MCF 10A (cell line): ENCODE measurements around the gene MC3R. TPM values are rescaled to one million over a fixed set of nuclear protein-coding genes. Genes with fewer than 3 reads are reported as not detected.

Experiments used
- BruUV-seq: library from RNA; stranded (reverse); fragments of 400-500 nt; replicated peaks from 2 replicates; lab custom pipeline; 2021; lab: Mats Ljungman, UMichigan
- CTCF ChIA-PET: fragments of 300-600 bp; sonication (Branson Sonifier 250); formaldehyde crosslinking; extraction: SDS; loops from one replicate; lab custom pipeline; 2021; ENCODE audit warnings: antibody characterized with exemption, inconsistent platforms; lab: Yijun Ruan, JAX
- POLR2A ChIA-PET: fragments of 300-600, 350-650 bp; sonication (Branson Sonifier 250); formaldehyde crosslinking; extraction: SDS; loops from one replicate; lab custom pipeline; 2020; ENCODE audit warnings: antibody characterized with exemption, inconsistent platforms; lab: Yijun Ruan, JAX
- DNase-seq: peaks from one replicate; pipeline ENCODE4 v3.0.0-alpha.2; 2018; ENCODE audit not compliant: unreplicated experiment
- H3K27ac Mint-ChIP-seq: one replicate; pipeline ENCODE4 v1.8.0; 2022; ENCODE audit warnings: mild to moderate bottlenecking, low read depth, mixed read lengths; ENCODE audit not compliant: unreplicated experiment
- H3K27me3 Mint-ChIP-seq: one replicate; pipeline ENCODE4 v1.8.0; 2022; ENCODE audit warnings: mixed read lengths; ENCODE audit not compliant: insufficient read depth, unreplicated experiment
- H3K36me3 Mint-ChIP-seq: one replicate; pipeline ENCODE4 v1.8.0; 2022; ENCODE audit warnings: mild to moderate bottlenecking, moderate library complexity, mixed read lengths; ENCODE audit not compliant: insufficient read depth, unreplicated experiment
- H3K4me1 Mint-ChIP-seq: one replicate; pipeline ENCODE4 v1.8.0; 2022; ENCODE audit warnings: mixed read lengths; ENCODE audit not compliant: insufficient read depth, unreplicated experiment
- H3K4me3 Mint-ChIP-seq: one replicate; pipeline ENCODE4 v1.8.0; 2022; ENCODE audit warnings: mild to moderate bottlenecking, moderate library complexity, mixed read lengths; ENCODE audit not compliant: unreplicated experiment
- H3K9me3 Mint-ChIP-seq: one replicate; pipeline ENCODE4 v1.8.0; 2022; ENCODE audit warnings: mixed read lengths; ENCODE audit not compliant: unreplicated experiment
- CTCF ChIP-seq: fragments of 200-600 bp; IDR thresholded peaks from one replicate; pipeline ENCODE4 v1.8.0; 2022; ENCODE audit warnings: antibody characterized with exemption, mild to moderate bottlenecking; ENCODE audit not compliant: unreplicated experiment
- intact Hi-C: fragments of 100-400 bp; cut with micrococcal nuclease; formaldehyde crosslinking; loops from 2 replicates; pipeline ENCODE4 v1.14.1; 2022
- total RNA-seq: library from RNA; stranded (reverse); gene quantifications from 2 replicates; pipeline ENCODE4 v1.2.3, GENCODE V29; 2022

MC3R gene
- total RNA-seq, 1 experiment from 2014 or later, result not detected

- no peak overlapping the region for H3K4me3 Mint-ChIP-seq
- no peak for TF ChIP-seq CTCF
- ChIA-PET CTCF (interaction anchor here (0.7 to 2.2 kb wide), 2 partner anchors 24 to 40 kb away, joined by 3 to 9 read pairs; partner anchors contain the start of gene MC3R), POLR2A (no interaction called here)
- no TSS peak for BruUV-seq
- no peak overlapping the region for H3K27ac Mint-ChIP-seq
- no peaks in the 10 kb centered on the region for H3K36me3 Mint-ChIP-seq
- H3K27me3 Mint-ChIP-seq, result peaks cover 40% of the 10 kb centered on the region
- H3K4me1 Mint-ChIP-seq, result no peaks in the 10 kb centered on the region
- intact Hi-C loops, result no loop called here
- no peaks in the 10 kb centered on the region for H3K9me3 Mint-ChIP-seq
- DNase-seq, result no peak
Observed at GRCh38 chr20:56271974-56272373, 23.4 kb downstream of the MC3R start.

- H3K4me3 Mint-ChIP-seq, result no peak overlapping the region
- ChIA-PET CTCF (interaction anchor here (0.7 to 1.4 kb wide), 4 partner anchors 15 to 128 kb away, joined by 3 to 4 read pairs (median 4); no protein-coding TSS in a partner anchor), POLR2A (no interaction called here)
- no peaks in the 10 kb centered on the region for H3K9me3 Mint-ChIP-seq
- H3K4me1 Mint-ChIP-seq, result no peaks in the 10 kb centered on the region
- no TSS peak for BruUV-seq
- DNase-seq, result no peak
- no peaks in the 10 kb centered on the region for H3K36me3 Mint-ChIP-seq
- H3K27me3 Mint-ChIP-seq, result peaks cover 25% of the 10 kb centered on the region
- intact Hi-C loops, result no loop called here
- TF ChIP-seq CTCF, result no peak
- H3K27ac Mint-ChIP-seq, result no peak overlapping the region
Observed at GRCh38 chr20:56273491-56273890, 25.0 kb downstream of the MC3R start.

- H3K27me3 Mint-ChIP-seq, result peaks cover 19% of the 10 kb centered on the region
- no peaks in the 10 kb centered on the region for H3K9me3 Mint-ChIP-seq
- H3K4me1 Mint-ChIP-seq, result no peaks in the 10 kb centered on the region
- H3K4me3 Mint-ChIP-seq, result no peak overlapping the region
- TF ChIP-seq CTCF, result no peak
- ChIA-PET CTCF (interaction anchor here (0.7 to 1.4 kb wide), 4 partner anchors 14 to 128 kb away, joined by 3 to 4 read pairs (median 4); no protein-coding TSS in a partner anchor), POLR2A (no interaction called here)
- no TSS peak for BruUV-seq
- no peak overlapping the region for H3K27ac Mint-ChIP-seq
- no peak for DNase-seq
- H3K36me3 Mint-ChIP-seq, result no peaks in the 10 kb centered on the region
- intact Hi-C loops, result no loop called here
Observed at GRCh38 chr20:56274156-56274555, 25.6 kb downstream of the MC3R start.

- H3K4me1 Mint-ChIP-seq, result no peaks in the 10 kb centered on the region
- intact Hi-C loops, result no loop called here
- H3K27ac Mint-ChIP-seq, result no peak overlapping the region
- H3K4me3 Mint-ChIP-seq, result no peak overlapping the region
- no TSS peak for BruUV-seq
- no peak for DNase-seq
- CTCF ChIA-PET, result interaction anchor here (0.6 to 1.9 kb wide), 6 partner anchors 9 to 115 kb away, joined by 3 to 6 read pairs (median 3); partner anchors contain the start of gene MC3R
- H3K9me3 Mint-ChIP-seq, result peaks cover 4% of the 10 kb centered on the region
- no peaks in the 10 kb centered on the region for H3K27me3 Mint-ChIP-seq
- TF ChIP-seq CTCF, result no peak
- H3K36me3 Mint-ChIP-seq, result no peaks in the 10 kb centered on the region
- POLR2A ChIA-PET, result interaction anchor here (0.5 to 1.0 kb wide), 3 partner anchors 14 to 47 kb away, joined by 3 read pairs; no protein-coding TSS in a partner anchor
Observed at GRCh38 chr20:56278196-56278595, 29.7 kb downstream of the MC3R start.
